GM12872 (cell line): ENCODE measurements around the gene PPEF2.

Experiments used
- TF ChIP-seq, protein P1 (sequence below): IDR thresholded peaks from 3 replicates; pipeline ENCODE4 v1.5.1; 2011; ENCODE audit warnings: low read depth, mild to moderate bottlenecking, low read length, moderate library complexity; ENCODE audit not compliant: insufficient read depth

PPEF2 gene

GRCh38 chr4:75869100-75869499, 33.2 kb downstream of the PPEF2 start:
- TF ChIP-seq, protein P1, sequence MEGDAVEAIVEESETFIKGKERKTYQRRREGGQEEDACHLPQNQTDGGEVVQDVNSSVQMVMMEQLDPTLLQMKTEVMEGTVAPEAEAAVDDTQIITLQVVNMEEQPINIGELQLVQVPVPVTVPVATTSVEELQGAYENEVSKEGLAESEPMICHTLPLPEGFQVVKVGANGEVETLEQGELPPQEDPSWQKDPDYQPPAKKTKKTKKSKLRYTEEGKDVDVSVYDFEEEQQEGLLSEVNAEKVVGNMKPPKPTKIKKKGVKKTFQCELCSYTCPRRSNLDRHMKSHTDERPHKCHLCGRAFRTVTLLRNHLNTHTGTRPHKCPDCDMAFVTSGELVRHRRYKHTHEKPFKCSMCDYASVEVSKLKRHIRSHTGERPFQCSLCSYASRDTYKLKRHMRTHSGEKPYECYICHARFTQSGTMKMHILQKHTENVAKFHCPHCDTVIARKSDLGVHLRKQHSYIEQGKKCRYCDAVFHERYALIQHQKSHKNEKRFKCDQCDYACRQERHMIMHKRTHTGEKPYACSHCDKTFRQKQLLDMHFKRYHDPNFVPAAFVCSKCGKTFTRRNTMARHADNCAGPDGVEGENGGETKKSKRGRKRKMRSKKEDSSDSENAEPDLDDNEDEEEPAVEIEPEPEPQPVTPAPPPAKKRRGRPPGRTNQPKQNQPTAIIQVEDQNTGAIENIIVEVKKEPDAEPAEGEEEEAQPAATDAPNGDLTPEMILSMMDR, result no peak

GRCh38 chr4:75867130-75867529, 35.1 kb downstream of the PPEF2 start:
- TF ChIP-seq, protein P1, result no peak

GRCh38 chr4:75860606-75861005, 41.6 kb downstream of the PPEF2 start:
- TF ChIP-seq, protein P1, result no peak

DNA sequence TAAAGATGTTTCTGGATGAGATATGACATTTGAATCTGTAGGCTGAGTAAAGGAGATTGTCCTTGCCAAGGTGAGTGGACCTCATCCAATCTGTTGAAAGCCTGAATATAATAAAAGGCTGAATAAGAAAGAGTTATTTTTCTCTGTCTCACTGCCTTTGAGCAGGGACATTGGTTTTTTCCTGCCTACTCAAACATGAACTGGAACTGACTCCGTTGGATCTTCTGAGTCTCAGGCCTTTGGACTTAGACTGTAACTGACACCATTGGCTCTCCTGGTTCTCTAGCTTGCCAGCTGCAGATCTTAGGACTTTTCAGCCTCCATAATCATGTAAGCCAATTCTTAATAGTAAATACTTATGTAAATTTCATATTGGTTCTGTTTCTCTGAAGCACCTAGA, 43.5 kb downstream of the PPEF2 start:
- TF ChIP-seq, protein P1, result no peak

DNA sequence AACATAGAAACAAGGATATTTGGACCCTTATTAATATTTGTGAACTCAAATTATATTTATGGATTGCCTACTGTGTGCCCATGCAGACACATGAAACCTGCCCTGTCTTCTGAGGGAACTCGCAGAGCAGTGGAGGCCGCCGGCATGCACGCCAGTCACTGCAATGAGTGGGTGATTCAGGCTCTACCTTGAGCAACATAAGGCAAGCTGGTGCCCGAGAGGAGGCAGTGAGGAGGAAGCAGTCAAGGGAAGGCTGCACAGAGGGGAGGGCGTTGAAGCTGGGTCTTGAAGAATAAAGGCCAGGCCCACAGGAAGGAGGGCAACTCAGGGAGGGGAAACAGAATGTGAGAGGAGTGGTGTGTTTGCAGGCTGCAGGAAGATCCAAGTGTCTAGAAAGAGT, 52.8 kb downstream of the PPEF2 start:
- TF ChIP-seq, protein P1, result no peak

DNA sequence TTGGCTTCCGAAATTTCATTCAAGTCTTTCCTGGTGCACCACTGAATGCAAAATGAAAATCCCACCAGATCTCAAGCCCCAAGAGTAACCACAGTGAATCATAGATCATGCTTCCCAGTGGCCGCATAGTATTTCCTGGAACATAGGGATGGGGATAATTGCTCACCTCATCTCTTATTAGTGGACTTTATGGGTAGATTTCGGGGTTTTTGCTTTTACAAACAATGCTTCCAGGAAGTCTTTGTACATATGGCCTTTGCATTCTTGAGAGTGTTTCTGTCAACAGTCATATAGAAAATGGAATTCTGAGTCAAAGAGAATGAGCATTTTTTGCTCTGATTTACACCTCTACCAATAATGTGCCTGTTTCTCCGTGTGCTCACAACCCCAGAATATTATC, 53.4 kb downstream of the PPEF2 start:
- TF ChIP-seq, protein P1, result no peak

DNA sequence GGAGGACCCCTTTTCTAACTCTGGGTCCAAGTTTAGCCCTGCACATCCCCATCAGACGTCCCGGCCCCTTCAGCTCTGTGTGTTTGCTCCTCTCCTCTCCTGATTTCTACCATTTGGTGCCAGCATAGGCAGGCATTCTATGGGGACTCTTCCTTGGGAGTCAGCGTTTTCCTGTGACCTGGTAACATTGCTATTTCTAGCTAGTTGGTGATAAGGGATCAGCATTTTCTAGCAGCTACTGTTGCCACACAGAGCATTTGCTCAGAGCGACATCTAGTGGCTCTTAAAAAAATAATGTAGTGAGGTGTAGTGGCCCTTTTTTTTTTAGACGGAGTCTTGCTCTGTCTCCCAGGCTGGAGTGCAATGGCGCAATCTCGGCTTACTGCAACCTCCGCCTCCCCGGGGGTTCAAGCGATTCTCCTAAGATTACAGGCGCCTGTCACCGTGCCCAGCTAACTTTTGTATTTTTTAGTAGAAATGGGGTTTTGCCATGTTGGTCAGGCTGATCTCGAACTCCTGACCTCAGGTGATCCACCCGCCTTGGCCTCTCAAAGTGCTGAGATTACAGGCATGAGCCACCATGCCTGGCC, 54.0 kb downstream of the PPEF2 start:
- TF ChIP-seq, protein P1, result peak; percentile 68
